IMR-90 (cell line): ENCODE results near the gene NBPF6. TPM values are rescaled to one million over a fixed set of nuclear protein-coding genes. Genes with fewer than 3 reads are reported as not detected.
A peak's percentile ranks its signal among the peaks of the same experiment; 100 is the strongest.

Source experiments
- ATAC-seq: fragments of 200-7000 bp; cut with Tn5 transposase; 2 replicates; pipeline ENCODE4 v1.9.1; 2020; ENCODE audit warnings: low read depth, mild to moderate bottlenecking, moderate library complexity
- BruUV-seq: library from RNA; stranded (reverse); fragments of 400-500 nt; replicated peaks from 2 replicates; lab custom pipeline; 2021; lab: Mats Ljungman, UMichigan
- CTCF ChIA-PET: fragments of 300-600 bp; formaldehyde crosslinking; extraction: SDS; loops from one replicate; lab custom pipeline; 2021; ENCODE audit warnings: antibody characterized with exemption; lab: Yijun Ruan, JAX
- POLR2A ChIA-PET: fragments of 300-600 bp; sonication (Branson Sonifier 250); formaldehyde crosslinking; loops from one replicate; lab custom pipeline; 2022; ENCODE audit warnings: antibody characterized with exemption; ENCODE audit not compliant: unreplicated experiment; lab: Charles Lee
- DNase-seq: peaks from one replicate; pipeline ENCODE4 v3.0.0; 2013
- H2AFZ ChIP-seq: replicated peaks from 2 replicates; pipeline ENCODE3; 2013; ENCODE audit warnings: low read length, mild to moderate bottlenecking; ENCODE audit not compliant: poor library complexity
- H2AK5ac ChIP-seq: 2 replicates; pipeline ENCODE4 v1.6.1; 2013; ENCODE audit warnings: low read depth, low read length, inconsistent platforms
- H2AK9ac ChIP-seq: replicated peaks from 2 replicates; pipeline ENCODE3; 2013; ENCODE audit warnings: mild to moderate bottlenecking, low read depth, low read length, moderate library complexity; ENCODE audit not compliant: poor library complexity
- H2BK120ac ChIP-seq: 2 replicates; pipeline ENCODE4 v1.6.1; 2013; ENCODE audit warnings: low read depth, low read length, inconsistent platforms
- H2BK15ac ChIP-seq: 3 replicates; pipeline ENCODE4 v1.6.1; 2013; ENCODE audit warnings: low read depth, low read length, inconsistent platforms
- H2BK20ac ChIP-seq: 2 replicates; pipeline ENCODE4 v1.6.1; 2013; ENCODE audit warnings: low read depth, mild to moderate bottlenecking, inconsistent platforms, low read length, moderate library complexity
- H2BK5ac ChIP-seq: 2 replicates; pipeline ENCODE4 v1.6.1; 2013; ENCODE audit warnings: mild to moderate bottlenecking, low read depth, low read length, inconsistent platforms; ENCODE audit not compliant: poor library complexity, severe bottlenecking
- H3K14ac ChIP-seq: replicated peaks from 2 replicates; pipeline ENCODE4 v1.6.1; 2013; ENCODE audit warnings: low read depth, low read length, inconsistent platforms
- H3K18ac ChIP-seq: 2 replicates; pipeline ENCODE4 v1.6.1; 2013; ENCODE audit warnings: low read depth, low read length, control low read depth
- H3K23ac ChIP-seq: 2 replicates; pipeline ENCODE4 v1.6.1; 2013; ENCODE audit warnings: low read depth, low read length, inconsistent platforms
- H3K27ac ChIP-seq: 2 replicates; pipeline ENCODE4 v1.5.1; 2013; ENCODE audit warnings: mild to moderate bottlenecking, control low read depth, low read length; ENCODE audit not compliant: insufficient read depth
- H3K27me3 ChIP-seq: 2 replicates; pipeline ENCODE4 v1.6.1; 2013; ENCODE audit warnings: low read length; ENCODE audit not compliant: control insufficient read depth, insufficient read depth
- H3K36me3 ChIP-seq: 2 replicates; pipeline ENCODE4 v1.6.1; 2013; ENCODE audit warnings: low read length, mixed read lengths; ENCODE audit not compliant: control insufficient read depth, insufficient read depth
- H3K4ac ChIP-seq: 2 replicates; pipeline ENCODE4 v1.6.1; 2013; ENCODE audit warnings: low read depth, low read length, inconsistent platforms
- H3K4me1 ChIP-seq: 2 replicates; pipeline ENCODE4 v1.6.1; 2013; ENCODE audit warnings: low read length, mixed read lengths; ENCODE audit not compliant: control insufficient read depth, insufficient read depth
- H3K4me2 ChIP-seq: 2 replicates; pipeline ENCODE4 v1.6.1; 2013; ENCODE audit warnings: low read depth, mild to moderate bottlenecking, control low read depth, low read length, moderate library complexity
- H3K4me3 ChIP-seq: 2 replicates; pipeline ENCODE4 v1.5.1; 2013; ENCODE audit warnings: low read depth, mild to moderate bottlenecking, control low read depth, low read length, moderate library complexity; ENCODE audit not compliant: insufficient read depth
- H3K56ac ChIP-seq: 2 replicates; pipeline ENCODE4 v1.6.1; 2013; ENCODE audit warnings: low read length, inconsistent platforms; ENCODE audit not compliant: insufficient read depth; ENCODE audit errors: extremely low read depth
- H3K79me1 ChIP-seq, 2 experiments: 2 replicates each; pipeline ENCODE4 v1.6.1; 2013; ENCODE audit warnings: low read length in 2 of 2, inconsistent platforms in 1 of 2, low read depth in 1 of 2
- H3K9ac ChIP-seq: 2 replicates; pipeline ENCODE4 v1.6.1; 2013; ENCODE audit warnings: low read depth, low read length, control low read depth
- H3K9me1 ChIP-seq: 2 replicates; pipeline ENCODE4 v1.6.1; 2013; ENCODE audit warnings: low read length, inconsistent platforms; ENCODE audit not compliant: insufficient read depth
- H3K9me3 ChIP-seq: 2 replicates; pipeline ENCODE4 v1.6.1; 2013; ENCODE audit warnings: low read length; ENCODE audit not compliant: control insufficient read depth, insufficient read depth
- H4K20me1 ChIP-seq: 2 replicates; pipeline ENCODE4 v1.6.1; 2013; ENCODE audit warnings: low read length, inconsistent platforms; ENCODE audit not compliant: insufficient read depth
- H4K5ac ChIP-seq: 2 replicates; pipeline ENCODE4 v1.6.1; 2013; ENCODE audit warnings: mild to moderate bottlenecking, low read depth, low read length, control low read depth
- H4K8ac ChIP-seq, 2 experiments: 2 replicates each; pipeline ENCODE4 v1.6.1; 2013; ENCODE audit warnings: low read depth in 2 of 2, low read length in 2 of 2, control low read depth in 1 of 2, inconsistent platforms in 1 of 2
- H4K91ac ChIP-seq: 2 replicates; pipeline ENCODE4 v1.6.1; 2013; ENCODE audit warnings: low read depth, low read length, inconsistent platforms; ENCODE audit not compliant: insufficient read depth
- BHLHE40 ChIP-seq: fragments of 150-350 bp; IDR thresholded peaks from 2 replicates; pipeline ENCODE4 v1.6.1; 2016; ENCODE audit warnings: mild to moderate bottlenecking, low read depth, low read length
- CEBPB ChIP-seq: IDR thresholded peaks from 2 replicates; pipeline ENCODE4 v1.6.1; 2012; ENCODE audit warnings: low read depth, low read length, improper control_type of control experiment
- CHD1 ChIP-seq: IDR thresholded peaks from 2 replicates; pipeline ENCODE4 v1.6.1; 2012; ENCODE audit warnings: low read depth, low read length, improper control_type of control experiment
- CTCF ChIP-seq: conservative IDR thresholded peaks from 2 replicates; pipeline ENCODE4 v1.5.1; 2012; ENCODE audit warnings: mild to moderate bottlenecking, low read depth, low read length, improper control_type of control experiment
- ELK1 ChIP-seq: fragments of 150-350 bp; IDR thresholded peaks from 2 replicates; pipeline ENCODE4 v1.6.1; 2016; ENCODE audit warnings: low read depth, mild to moderate bottlenecking, low read length, moderate library complexity, borderline replicate concordance
- FOS ChIP-seq: fragments of 150-350 bp; IDR thresholded peaks from 2 replicates; pipeline ENCODE4 v1.6.1; 2016; ENCODE audit warnings: low read depth, low read length
- MAFK ChIP-seq: IDR thresholded peaks from 2 replicates; pipeline ENCODE4 v1.6.1; 2012; ENCODE audit warnings: low read depth, low read length, improper control_type of control experiment
- MAZ ChIP-seq: IDR thresholded peaks from 2 replicates; pipeline ENCODE4 v1.6.1; 2012; ENCODE audit warnings: low read depth, mild to moderate bottlenecking, low read length, improper control_type of control experiment, moderate library complexity, borderline replicate concordance
- MXI1 ChIP-seq: IDR thresholded peaks from 2 replicates; pipeline ENCODE4 v1.6.1; 2012; ENCODE audit warnings: low read depth, mild to moderate bottlenecking, low read length, moderate library complexity, borderline replicate concordance
- NFE2L2 ChIP-seq: fragments of 150-350 bp; IDR thresholded peaks from 2 replicates; pipeline ENCODE4 v1.6.1; 2016; ENCODE audit warnings: low read depth, mild to moderate bottlenecking, low read length
- POLR2A ChIP-seq: IDR thresholded peaks from 2 replicates; pipeline ENCODE4 v1.6.1; 2012; ENCODE audit warnings: mild to moderate bottlenecking, low read depth, low read length
- RAD21 ChIP-seq: IDR thresholded peaks from 2 replicates; pipeline ENCODE4 v1.6.1; 2012; ENCODE audit warnings: low read length, improper control_type of control experiment
- RCOR1 ChIP-seq: IDR thresholded peaks from 2 replicates; pipeline ENCODE4 v1.6.1; 2012; ENCODE audit warnings: mild to moderate bottlenecking, low read length, improper control_type of control experiment; ENCODE audit not compliant: insufficient replicate concordance
- RFX5 ChIP-seq: IDR thresholded peaks from 2 replicates; pipeline ENCODE4 v1.8.0; 2012; ENCODE audit warnings: low read depth, mild to moderate bottlenecking, low read length, moderate library complexity
- SMC3 ChIP-seq: fragments of 150-350 bp; IDR thresholded peaks from 2 replicates; pipeline ENCODE4 v1.6.1; 2016; ENCODE audit warnings: low read depth, mild to moderate bottlenecking, antibody characterized with exemption, low read length, moderate library complexity
- USF2 ChIP-seq: fragments of 150-350 bp; IDR thresholded peaks from 2 replicates; pipeline ENCODE4 v1.6.1; 2017; ENCODE audit warnings: mild to moderate bottlenecking, antibody characterized with exemption, low read length, low read depth
- WGBS, 2 experiments: methylation state at CpG; one replicate each; pipeline versions ENCODE4 v1.1.5 to v1.1.7; 2013; ENCODE audit warnings: missing lambda C conversion rate in 2 of 2; ENCODE audit not compliant: insufficient read length in 1 of 2; ENCODE audit errors: extremely low coverage in 2 of 2; 5-methylcytosine and 5-hydroxymethylcytosine counted together
- dilution Hi-C: fragments of 300-500 bp; cut with HindIII; formaldehyde crosslinking; loops from one replicate; pipeline ENCODE4 v1.14.3; 2018; ENCODE audit warnings: low sequenced_read_pairs; ENCODE audit not compliant: unreplicated experiment
- in situ Hi-C: fragments of 300-500 bp; cut with MboI; formaldehyde crosslinking; loops from 3 replicates; pipeline ENCODE4 v1.14.3; 2019; ENCODE audit warnings: low sequenced_read_pairs, inconsistent platforms, mixed read lengths
- intact Hi-C: fragments of 100-400 bp; cut with micrococcal nuclease; formaldehyde crosslinking; loops from 2 replicates; pipeline ENCODE4 v1.10.0; 2022
- polyA plus RNA-seq, 3 experiments: library from polyadenylated mRNA; depleted of rRNA; stranded (reverse); fragments of >200 nt; gene quantifications; 2 replicates each; pipeline ENCODE4 v1.2.3, GENCODE V29; 2012; ENCODE audit warnings: low replicate concordance in 1 of 3
- total RNA-seq: library from RNA; depleted of rRNA; stranded (reverse); fragments of >200 nt; gene quantifications from 2 replicates; pipeline ENCODE4 v1.2.3, GENCODE V29; 2012

Gene NBPF6
- total and polyA plus RNA-seq, 2 of the 4 experiments (the other 2 are of a cell fraction) = not detected

GRCh38 chr1:108502624-108503023 is 52.5 kb downstream of the NBPF6 start:
- intact Hi-C loops (no loop called here), dilution Hi-C loops (no loop called here), in situ Hi-C loops (no loop called here)
- DNase-seq = peak; percentile 18
- H4K20me1 ChIP-seq = no peaks in the 10 kb centered on the region
- no peak overlapping the region for H3K4me3 ChIP-seq
- H4K8ac ChIP-seq = peak overlapping the region in 1 of 2 experiments; percentile 65; a peak in 2 of 4 replicates
- POLR2A ChIA-PET = no interaction called here
- H3K79me1 ChIP-seq = no peaks in the 10 kb centered on the region
- ATAC-seq = peak; percentile 46
- peak overlapping the region; percentile 46; the same call in 1 of the 3 replicates for H2BK15ac ChIP-seq
- peak overlapping the region; percentile 72 for H2BK20ac ChIP-seq
- no peak overlapping the region for H4K5ac ChIP-seq
- no peak overlapping the region for H3K56ac ChIP-seq
- peak overlapping the region; percentile 59; the same call in 1 of the 2 replicates for H2AK5ac ChIP-seq
- peak overlapping the region; percentile 84 for H2BK120ac ChIP-seq
- no peaks in the 10 kb centered on the region; the same call in 1 of the 2 replicates for H3K27me3 ChIP-seq
- no peak overlapping the region for H3K9ac ChIP-seq
- peak overlapping the region; percentile 47 for H3K4ac ChIP-seq
- CTCF ChIA-PET = interaction anchor here (0.7 kb wide), 2 partner anchors 10 to 1958 kb away, joined by 3 read pairs; no protein-coding TSS in a partner anchor
- no peak overlapping the region for H3K27ac ChIP-seq
- no peaks in the 10 kb centered on the region for H3K36me3 ChIP-seq
- H3K4me2 ChIP-seq = peak overlapping the region; percentile 21; the same call in 1 of the 2 replicates
- no peak overlapping the region for H3K23ac ChIP-seq
- no peaks in the 10 kb centered on the region for H3K9me3 ChIP-seq
- H3K14ac ChIP-seq = peak overlapping the region; percentile 1; the same call in 1 of the 2 replicates
- no peak overlapping the region for H2AFZ ChIP-seq
- 59% methylated on average over 2 of the region's 2 CpGs; no CpG with 5 or more reads in 1 of the 2 experiments for WGBS, 2 experiments
- peak overlapping the region; percentile 65 for H2BK5ac ChIP-seq
- H2AK9ac ChIP-seq = no peak overlapping the region
- BruUV-seq = no TSS peak
- TF ChIP-seq RFX5 (no peak), MXI1 (no peak), POLR2A (no peak), ELK1 (no peak), MAFK (no peak), USF2 (no peak), RAD21 (no peak), BHLHE40 (no peak), MAZ (no peak), CHD1 (no peak), NFE2L2 (no peak), FOS (no peak), RCOR1 (no peak), CTCF (no peak), SMC3 (no peak), CEBPB (no peak)
- H3K4me1 ChIP-seq = peaks cover 7% of the 10 kb centered on the region
- 0 out of 2 replicates have a peak, but pooled peaks cover 3% of the 10 kb centered on the region for H3K9me1 ChIP-seq
- H4K91ac ChIP-seq = peak overlapping the region; percentile 80; the same call in 1 of the 2 replicates
- peak overlapping the region; percentile 9; the same call in 1 of the 2 replicates for H3K18ac ChIP-seq
